Lung microvascular endothelial cell (primary cell): ENCODE data around the gene ASAP2. TPM values are rescaled to one million over a fixed set of nuclear protein-coding genes. Genes with fewer than 3 reads are reported as not detected.

Experiments used
- DNase-seq, 2 donors: peaks; one replicate each; pipeline versions ENCODE4 v3.0.0 to v3.0.0-alpha.2; 2010; ENCODE audit warnings: low read depth in 2 of 2
- total RNA-seq: library from RNA; depleted of rRNA; stranded (reverse); fragments of >200 nt; gene quantifications from 2 replicates; pipeline ENCODE4 v1.2.1, GENCODE V29; 2014

ASAP2 gene
- total RNA-seq, 1 donor from 2014 or later = 26.2 TPM

GRCh38 chr2:9374071-9374730 is 167.6 kb downstream of the ASAP2 start:
- DNase-seq = no peak

GRCh38 chr2:9375857-9376428 is 169.3 kb downstream of the ASAP2 start:
- DNase-seq = no peak

- DNase-seq = peak in 1 of 2 donors; percentile 25
Observed at GRCh38 chr2:9377461-9378097, 171.0 kb downstream of the ASAP2 start.

- DNase-seq = peak; percentile 88 to 89
Observed at GRCh38 chr2:9378433-9379390, 172.1 kb downstream of the ASAP2 start.

GRCh38 chr2:9379391-9379755 is 172.8 kb downstream of the ASAP2 start:
- DNase-seq = no peak

GRCh38 chr2:9380702-9381628 is 174.4 kb downstream of the ASAP2 start:
- DNase-seq = peak; percentile 19 to 90

GRCh38 chr2:9382604-9383235 is 176.1 kb downstream of the ASAP2 start:
- peak in 1 of 2 donors; percentile 25 for DNase-seq

- no peak for DNase-seq
Observed at GRCh38 chr2:9384521-9384920, 177.9 kb downstream of the ASAP2 start.

- DNase-seq = no peak
Observed at GRCh38 chr2:9385841-9386240, 179.2 kb downstream of the ASAP2 start.

GRCh38 chr2:9388199-9388681 is 181.6 kb downstream of the ASAP2 start:
- DNase-seq = no peak

GRCh38 chr2:9388950-9389911 is 182.6 kb downstream of the ASAP2 start:
- no peak for DNase-seq

- no peak for DNase-seq
Observed at GRCh38 chr2:9390151-9390850, 183.7 kb downstream of the ASAP2 start.

- no peak for DNase-seq
Observed at GRCh38 chr2:9390991-9391390, 184.4 kb downstream of the ASAP2 start.

- no peak for DNase-seq
Observed at GRCh38 chr2:9391961-9392720, 185.5 kb downstream of the ASAP2 start.

GRCh38 chr2:9392898-9393765 is 186.5 kb downstream of the ASAP2 start:
- peak in 1 of 2 donors; percentile 16 for DNase-seq

GRCh38 chr2:9394816-9395215 is 188.2 kb downstream of the ASAP2 start:
- DNase-seq = no peak

GRCh38 chr2:9397201-9397600 is 190.6 kb downstream of the ASAP2 start:
- DNase-seq = no peak
